Heart left ventricle (tissue), 16 donors: ENCODE data around the gene LYPLA2. TPM values are rescaled to one million over a fixed set of nuclear protein-coding genes. Genes with fewer than 3 reads are reported as not detected.

ENCODE experiments used
- ATAC-seq, 4 donors: fragments of 200-7000 bp; cut with Tn5 transposase; one replicate each; pipeline ENCODE4 v1.9.1; 2020 to 2022; ENCODE audit warnings: moderate library complexity in 4 of 4, mild to moderate bottlenecking in 3 of 4, moderate number of reproducible peaks in 1 of 4
- DNase-seq, 5 donors: peaks; one replicate each; pipeline ENCODE4 v3.0.0-alpha.2; 2020
- H3K27ac ChIP-seq, 12 donors: fragments of 200-600 bp; sonication (generic) in 4 of 12; one replicate each; pipeline versions ENCODE4 v1.5.0 to v1.8.0; 2016 to 2022; ENCODE audit warnings: mild to moderate bottlenecking in 2 of 12
- H3K27me3 ChIP-seq, 9 donors: fragments of 200-600 bp; sonication (generic) in 2 of 9; one replicate each; pipeline versions ENCODE4 v1.5.1 to v1.8.0; 2016 to 2022; ENCODE audit warnings: mild to moderate bottlenecking in 3 of 9
- H3K36me3 ChIP-seq, 9 donors: fragments of 200-600 bp; sonication (generic) in 2 of 9; one replicate each; pipeline versions ENCODE4 v1.5.0 to v1.8.0; 2018 to 2022; ENCODE audit warnings: mild to moderate bottlenecking in 2 of 9
- H3K4me1 ChIP-seq, 12 donors: fragments of 200-600 bp; sonication (generic) in 4 of 12; one replicate each; pipeline versions ENCODE4 v1.5.0 to v1.8.0; 2016 to 2022; ENCODE audit warnings: mild to moderate bottlenecking in 3 of 12
- H3K4me3 ChIP-seq, 12 donors: fragments of 200-600 bp; sonication (generic) in 4 of 12; one replicate each; pipeline versions ENCODE4 v1.5.0 to v1.8.0; 2017 to 2022; ENCODE audit warnings: mild to moderate bottlenecking in 9 of 12, moderate library complexity in 4 of 12
- H3K9me3 ChIP-seq, 12 donors: fragments of 200-600 bp; sonication (generic) in 4 of 12; one replicate each; pipeline versions ENCODE4 v1.5.0 to v1.8.0; 2016 to 2022; ENCODE audit warnings: mild to moderate bottlenecking in 1 of 12
- CTCF ChIP-seq, 12 donors: fragments of 200-600 bp; sonication (generic) in 4 of 12; IDR thresholded peaks; one replicate each; pipeline versions ENCODE4 v1.5.0 to v1.8.0; 2018 to 2022; ENCODE audit warnings: antibody characterized with exemption in 12 of 12, mild to moderate bottlenecking in 5 of 12
- POLR2A ChIP-seq, 2 donors: fragments of 450-650 bp; IDR thresholded peaks; one replicate each; pipeline ENCODE4 v1.6.1; 2017; ENCODE audit warnings: antibody characterized with exemption in 2 of 2, mild to moderate bottlenecking in 2 of 2, moderate library complexity in 2 of 2
- WGBS, 4 donors: extraction: QIAGEN DNeasy Blood & Tissue Kit in 2 of 4; methylation state at CpG; one replicate each; pipeline versions ENCODE4 v1.1.5 to v1.1.7; 2013 to 2018; 5-methylcytosine and 5-hydroxymethylcytosine counted together
- intact Hi-C, 10 donors: fragments of 100-400 bp; cut with DNase I; formaldehyde crosslinking; loops; one replicate each; pipeline versions ENCODE4 v1.11.1 to v1.14.2; 2022
- polyA plus RNA-seq, 2 donors: library from polyadenylated mRNA; stranded (reverse); fragments of 200-250 nt; gene quantifications; one replicate each; pipeline ENCODE4 v1.2.3, GENCODE V29; 2013
- total RNA-seq, 9 donors: library from RNA; depleted of rRNA in 2 of 9; stranded (reverse); fragments of >200 nt in 2 of 9; fragmentation: NEBNext Ultra II Directional in 3 of 9; extraction: Animal tissue kit (Norgen Biotek cat#: 25700) in 3 of 9; gene quantifications; one replicate each; pipeline versions ENCODE4 v1.1.0 to v1.2.4, GENCODE V29; 2016 to 2023
- donor health status: ischemic (EF 13 %, LVEDD 7.1; RV severe dilation, severe dysfunction).
- donor health status: healthy with polysubstance abuse.
- donor health status: DM: no; HTN: yes; CAD: no.
- donor health status: DM: no; HTN: no; CAD: no.
- donor health status: ischemic (EF 25% LVEDD 6.9; RV normal size, moderate dysfunction).
- donor health status: ischemic (EF 25% LVEDD 5.7; RV mildly dilated, moderate dysfunction).
- donor health status: healthy.
- donor health status: DM: yes; HTN: yes; CAD: no.
- donor health status: ischemic (EF 35%, LVEDD 5.7; RV mildly dilated, moderate dysfunction).
- donor health status: nonischemic (EF 11% LVEDD 7.7; RV severe dilation, severe dysfunction).
- donor health status: DM: yes; HTN: yes; CAD: no.
- donor health status: PGD.
- donor health status: ischemic (EF 29% LVEDD 5.4; RV normal size, mild dysfunction).
- donor health status: nonischemic (EF 23%, LVEDD 6.1; RV moderate dilation, normal function).

LYPLA2 gene
- total and polyA plus RNA-seq, 11 donors = 22.2 to 63.3 (median 29.5) TPM

GRCh38 chr1:23816361-23816760 is 25.4 kb downstream of the LYPLA2 start:
- H3K27ac ChIP-seq = no peak overlapping the region
- ATAC-seq (no peak), DNase-seq (no peak)
- 90 to 98% (median 96%) methylated on average over 3 of the region's 3 CpGs for WGBS, 4 donors
- no peak overlapping the region for H3K4me3 ChIP-seq
- peaks cover 0 to 2% (median 0%) of the 10 kb centered on the region in 12 donors for H3K4me1 ChIP-seq
- TF ChIP-seq CTCF (IDR thresholded peaks at IDR 0.05) (no peak), POLR2A (IDR thresholded peaks at IDR 0.05) (no peak)
- peaks cover 0 to 89% (median 74%) of the 10 kb centered on the region in 9 donors for H3K36me3 ChIP-seq
- no peaks in the 10 kb centered on the region for H3K27me3 ChIP-seq
- intact Hi-C loops = loop anchor here in 1 of 10 donors (10.0 kb wide), 1 partner anchor 98 kb away; the partner anchor contains the start of gene CNR2
- H3K9me3 ChIP-seq = no peaks in the 10 kb centered on the region

GRCh38 chr1:23816906-23817305 is 26.0 kb downstream of the LYPLA2 start:
- Histone ChIP-seq H3K27ac (no peak overlapping the region), H3K4me3 (no peak overlapping the region), H3K36me3 (peaks cover 0 to 84% (median 70%) of the 10 kb centered on the region in 9 donors), H3K9me3 (no peaks in the 10 kb centered on the region), H3K27me3 (no peaks in the 10 kb centered on the region), H3K4me1 (no peaks in the 10 kb centered on the region)
- intact Hi-C loops = loop anchor here in 1 of 10 donors (10.0 kb wide), 1 partner anchor 98 kb away; the partner anchor contains the start of gene CNR2
- DNase-seq (no peak), ATAC-seq (no peak)
- no peak for TF ChIP-seq CTCF (IDR thresholded peaks at IDR 0.05)
- no peak for TF ChIP-seq POLR2A (IDR thresholded peaks at IDR 0.05)

GRCh38 chr1:23817633-23818032 is 26.7 kb downstream of the LYPLA2 start:
- ATAC-seq = no peak
- WGBS, 4 donors = 89 to 91% (median 90%) methylated on average over 3 of the region's 3 CpGs
- H3K36me3 ChIP-seq = peaks cover 0 to 77% (median 64%) of the 10 kb centered on the region in 9 donors

GRCh38 chr1:23823767-23824166 is 32.8 kb downstream of the LYPLA2 start:
- intact Hi-C loops = loop anchor here in 4 of 10 donors (5.0 to 10.0 kb wide), 2 partner anchors 44 to 49 kb away; partner anchors contain the start of genes FUCA1 (in 3 of the 4) and PITHD1 (in 1 of the 4)
- Histone ChIP-seq H3K27ac (no peak overlapping the region), H3K4me3 (peak overlapping the region in 1 of 12 donors; percentile 81), H3K9me3 (no peaks in the 10 kb centered on the region), H3K27me3 (no peaks in the 10 kb centered on the region), H3K4me1 (peaks cover 0 to 18% (median 10%) of the 10 kb centered on the region in 12 donors), H3K36me3 (peaks cover 0 to 17% (median 9%) of the 10 kb centered on the region in 9 donors)
- DNase-seq (no peak), ATAC-seq (no peak)
- 77 to 84% (median 79%) methylated on average over 7 of the region's 7 CpGs for WGBS, 4 donors
- TF ChIP-seq POLR2A (IDR thresholded peaks at IDR 0.05) (no peak), CTCF (IDR thresholded peaks at IDR 0.05) (no peak)

More at GRCh38 chr1:23817633-23818032, 26.7 kb downstream of the LYPLA2 start:
- intact Hi-C loops = loop anchor here in 1 of 10 donors (10.0 kb wide), 1 partner anchor 97 kb away; the partner anchor contains the start of gene CNR2
- DNase-seq = no peak
- Histone ChIP-seq H3K9me3 (no peaks in the 10 kb centered on the region), H3K27ac (no peak overlapping the region), H3K27me3 (no peaks in the 10 kb centered on the region), H3K4me3 (no peak overlapping the region), H3K4me1 (no peaks in the 10 kb centered on the region)
- no peak for TF ChIP-seq CTCF (IDR thresholded peaks at IDR 0.05)
- TF ChIP-seq POLR2A (IDR thresholded peaks at IDR 0.05) = no peak
